Mesothelial cell of epicardium (in vitro differentiated cells): ENCODE data around the gene APBA1. TPM values are rescaled to one million over a fixed set of nuclear protein-coding genes. Genes with fewer than 3 reads are reported as not detected.

Experiments used
- DNase-seq, 2 experiments: peaks; one replicate each; pipeline ENCODE4 v3.0.0; 2021; ENCODE audit warnings: low spot score in 2 of 2; ENCODE audit not compliant: unreplicated experiment in 2 of 2
- H3K27ac Mint-ChIP-seq: 2 replicates; pipeline ENCODE4 v1.8.0; 2021; ENCODE audit warnings: mixed read lengths
- H3K27me3 Mint-ChIP-seq: 2 replicates; pipeline ENCODE4 v1.8.0; 2021; ENCODE audit warnings: low read depth, mixed read lengths
- H3K36me3 Mint-ChIP-seq: 2 replicates; pipeline ENCODE4 v1.8.0; 2021; ENCODE audit warnings: mixed read lengths
- H3K4me1 Mint-ChIP-seq: 2 replicates; pipeline ENCODE4 v1.8.0; 2021; ENCODE audit warnings: mixed read lengths
- H3K4me3 Mint-ChIP-seq: 2 replicates; pipeline ENCODE4 v1.8.0; 2021; ENCODE audit warnings: mild to moderate bottlenecking, moderate library complexity, mixed read lengths
- H3K9me3 Mint-ChIP-seq: 2 replicates; pipeline ENCODE4 v1.8.0; 2021; ENCODE audit warnings: mixed read lengths
- total RNA-seq: library from RNA; stranded (reverse); gene quantifications from 3 replicates; pipeline ENCODE4 v1.2.1, GENCODE V29; 2021
- TF ChIP-seq, protein P1 (sequence below): fragments of 200-600 bp; sonication (generic); IDR thresholded peaks from one replicate; pipeline ENCODE4 v1.5.0; 2021; ENCODE audit warnings: antibody characterized with exemption; ENCODE audit not compliant: unreplicated experiment

Gene APBA1
- total RNA-seq, 1 donor from 2014 or later, result 18.4 TPM

DNA sequence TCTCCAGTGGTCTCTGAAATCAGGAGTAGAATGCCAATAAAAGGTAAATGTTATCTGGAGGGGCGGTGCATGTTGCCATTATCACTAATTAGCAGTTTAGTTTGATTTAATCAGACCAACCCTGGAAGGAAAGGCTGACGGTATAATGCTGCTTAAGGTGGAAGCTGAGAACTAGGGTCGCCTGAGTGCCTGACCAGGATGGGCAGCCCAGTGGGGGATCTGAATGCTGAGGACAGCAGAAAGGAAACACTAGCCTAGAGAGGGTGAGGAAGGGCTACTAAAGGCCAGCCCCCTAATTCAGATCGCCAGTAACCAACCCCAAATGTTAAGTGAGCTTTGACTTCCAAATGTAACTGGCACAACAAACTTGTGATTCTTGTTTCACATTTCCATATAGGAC is 172.2 kb downstream of the APBA1 start:
- H3K9me3 Mint-ChIP-seq, result no peaks in the 10 kb centered on the region
- TF ChIP-seq, protein P1, sequence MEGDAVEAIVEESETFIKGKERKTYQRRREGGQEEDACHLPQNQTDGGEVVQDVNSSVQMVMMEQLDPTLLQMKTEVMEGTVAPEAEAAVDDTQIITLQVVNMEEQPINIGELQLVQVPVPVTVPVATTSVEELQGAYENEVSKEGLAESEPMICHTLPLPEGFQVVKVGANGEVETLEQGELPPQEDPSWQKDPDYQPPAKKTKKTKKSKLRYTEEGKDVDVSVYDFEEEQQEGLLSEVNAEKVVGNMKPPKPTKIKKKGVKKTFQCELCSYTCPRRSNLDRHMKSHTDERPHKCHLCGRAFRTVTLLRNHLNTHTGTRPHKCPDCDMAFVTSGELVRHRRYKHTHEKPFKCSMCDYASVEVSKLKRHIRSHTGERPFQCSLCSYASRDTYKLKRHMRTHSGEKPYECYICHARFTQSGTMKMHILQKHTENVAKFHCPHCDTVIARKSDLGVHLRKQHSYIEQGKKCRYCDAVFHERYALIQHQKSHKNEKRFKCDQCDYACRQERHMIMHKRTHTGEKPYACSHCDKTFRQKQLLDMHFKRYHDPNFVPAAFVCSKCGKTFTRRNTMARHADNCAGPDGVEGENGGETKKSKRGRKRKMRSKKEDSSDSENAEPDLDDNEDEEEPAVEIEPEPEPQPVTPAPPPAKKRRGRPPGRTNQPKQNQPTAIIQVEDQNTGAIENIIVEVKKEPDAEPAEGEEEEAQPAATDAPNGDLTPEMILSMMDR, result no peak
- H3K4me3 Mint-ChIP-seq, result no peak overlapping the region
- H3K4me1 Mint-ChIP-seq, result peaks cover 4% of the 10 kb centered on the region
- H3K36me3 Mint-ChIP-seq, result no peaks in the 10 kb centered on the region
- no peaks in the 10 kb centered on the region for H3K27me3 Mint-ChIP-seq
- no peak for DNase-seq
- no peak overlapping the region for H3K27ac Mint-ChIP-seq

DNA sequence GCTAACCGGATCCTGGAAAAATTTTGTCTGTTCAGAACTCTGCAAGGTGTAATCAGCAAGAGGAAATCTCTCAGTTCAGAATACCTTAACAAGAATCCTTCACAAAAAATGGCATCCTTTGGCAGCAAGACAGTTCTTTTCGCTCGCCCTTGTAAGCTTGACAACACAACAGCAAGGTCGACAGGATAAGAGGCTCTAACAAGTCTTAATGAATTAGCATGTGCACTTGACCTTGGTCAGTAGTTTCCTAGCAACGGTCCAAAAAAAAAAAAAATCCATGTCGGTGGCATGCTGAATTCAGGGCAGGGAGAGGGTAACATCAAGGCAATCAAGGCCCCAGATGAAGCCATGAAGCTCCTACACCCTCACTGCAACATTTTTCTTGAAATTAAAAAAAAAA is 172.8 kb downstream of the APBA1 start:
- Mint-ChIP-seq H3K27me3 (no peaks in the 10 kb centered on the region), H3K9me3 (no peaks in the 10 kb centered on the region), H3K36me3 (no peaks in the 10 kb centered on the region), H3K27ac (no peak overlapping the region), H3K4me3 (no peak overlapping the region), H3K4me1 (peaks cover 4% of the 10 kb centered on the region)
- DNase-seq, result no peak
- TF ChIP-seq, protein P1, result no peak

DNA sequence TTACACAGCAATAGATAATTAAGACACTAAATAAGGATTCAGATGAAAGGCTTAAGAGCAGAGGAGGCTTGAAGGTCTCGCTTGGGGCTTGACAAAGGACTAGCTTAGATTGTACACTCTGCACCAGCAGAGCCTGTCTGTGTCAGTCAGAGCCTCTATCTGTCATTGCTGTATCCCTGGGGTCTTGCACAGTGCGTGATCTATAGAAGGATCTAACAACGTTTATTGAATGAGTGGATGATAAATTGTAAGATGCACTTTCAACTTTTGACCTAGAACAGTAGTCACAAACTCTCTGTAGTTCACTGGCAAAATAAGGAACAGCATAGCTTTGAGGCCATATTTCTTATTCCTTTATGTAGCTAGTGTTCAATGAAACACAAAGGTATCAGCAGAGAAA is 173.7 kb downstream of the APBA1 start:
- H3K27me3 Mint-ChIP-seq, result no peaks in the 10 kb centered on the region
- no peak overlapping the region for H3K4me3 Mint-ChIP-seq
- peaks cover 9% of the 10 kb centered on the region for H3K4me1 Mint-ChIP-seq
- TF ChIP-seq, protein P1, result no peak
- no peaks in the 10 kb centered on the region for H3K36me3 Mint-ChIP-seq
- DNase-seq, result no peak
- no peaks in the 10 kb centered on the region for H3K9me3 Mint-ChIP-seq
- no peak overlapping the region for H3K27ac Mint-ChIP-seq

DNA sequence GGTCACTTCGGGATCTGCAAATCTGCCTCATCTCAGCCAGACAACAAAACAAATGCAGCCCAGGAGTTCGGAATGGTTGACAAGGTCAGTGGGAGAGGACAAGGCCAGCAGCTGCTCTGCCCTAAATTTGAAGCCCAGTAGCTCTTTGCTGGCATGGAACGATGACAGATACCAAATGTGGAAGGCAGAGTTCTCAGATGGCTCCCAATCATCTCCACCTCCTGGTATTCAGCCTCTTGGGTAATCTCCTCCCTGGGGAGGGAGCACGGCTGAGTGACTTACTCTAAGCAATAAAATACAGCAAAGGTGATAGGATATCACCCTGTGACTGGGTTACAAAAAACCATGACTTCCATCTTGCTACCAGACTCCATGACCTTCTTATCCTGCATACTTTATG is 174.4 kb downstream of the APBA1 start:
- Mint-ChIP-seq H3K4me1 (peaks cover 11% of the 10 kb centered on the region), H3K27ac (no peak overlapping the region)

DNA sequence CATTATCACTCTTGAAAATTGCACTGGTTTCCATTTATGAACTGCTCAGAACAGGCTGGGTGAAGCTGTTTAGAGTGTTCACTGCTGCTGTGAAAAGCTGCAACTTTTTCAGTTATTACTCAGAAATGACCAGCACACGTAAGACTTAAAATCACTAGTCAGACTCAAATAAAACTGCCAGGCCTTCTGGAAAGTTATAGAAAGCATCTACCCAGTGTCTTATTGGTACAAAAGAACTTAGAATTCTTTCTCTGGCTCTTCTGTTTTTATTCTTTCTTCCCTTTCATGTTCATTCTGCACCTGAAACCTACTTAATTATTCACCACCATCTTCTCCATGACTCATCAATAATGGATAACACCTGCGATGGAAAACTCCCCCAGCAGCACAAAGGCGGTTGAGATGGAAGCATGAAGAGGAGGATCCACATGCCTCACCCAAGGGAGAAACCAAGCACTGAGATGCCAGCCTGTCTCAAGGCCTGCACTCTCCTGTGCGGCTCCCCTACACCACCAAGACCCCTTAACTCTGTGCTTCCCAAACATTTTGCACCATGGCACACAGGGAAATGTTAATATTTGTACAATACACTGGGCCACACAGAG is 175.2 kb downstream of the APBA1 start:
- TF ChIP-seq, protein P1, result no peak
- H3K27ac Mint-ChIP-seq, result no peak overlapping the region
- DNase-seq, result no peak
- no peaks in the 10 kb centered on the region for H3K27me3 Mint-ChIP-seq
- H3K4me3 Mint-ChIP-seq, result no peak overlapping the region
- no peaks in the 10 kb centered on the region for H3K9me3 Mint-ChIP-seq
- H3K36me3 Mint-ChIP-seq, result no peaks in the 10 kb centered on the region
- peaks cover 9% of the 10 kb centered on the region for H3K4me1 Mint-ChIP-seq

More for the DNA sequence above, 174.4 kb downstream of the APBA1 start:
- H3K36me3 Mint-ChIP-seq, result no peaks in the 10 kb centered on the region
- H3K27me3 Mint-ChIP-seq, result no peaks in the 10 kb centered on the region
- TF ChIP-seq, protein P1, result no peak
- DNase-seq, result no peak
- no peak overlapping the region for H3K4me3 Mint-ChIP-seq
- no peaks in the 10 kb centered on the region for H3K9me3 Mint-ChIP-seq

DNA sequence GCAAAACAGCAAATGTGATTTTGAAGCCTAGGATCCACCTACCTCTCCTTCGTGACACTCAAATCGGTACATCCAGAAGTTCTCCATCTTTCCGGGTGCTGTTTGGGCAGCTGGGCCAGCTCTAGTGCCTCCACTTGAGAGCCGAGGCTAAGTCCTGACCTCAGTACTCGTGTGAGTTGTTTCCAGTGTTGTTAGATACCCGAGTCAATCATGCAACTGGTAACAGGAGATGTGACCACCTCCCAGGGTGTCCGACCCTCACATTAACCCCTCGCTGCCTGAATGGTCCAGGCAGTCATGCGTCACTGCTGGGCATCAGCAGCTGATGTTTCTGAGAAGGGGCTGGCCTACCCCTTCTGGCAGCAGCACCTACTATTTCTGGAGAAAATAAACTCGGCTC is 176.9 kb downstream of the APBA1 start:
- TF ChIP-seq, protein P1, result no peak
- H3K27me3 Mint-ChIP-seq, result no peaks in the 10 kb centered on the region
- H3K4me1 Mint-ChIP-seq, result peaks cover 7% of the 10 kb centered on the region
- H3K27ac Mint-ChIP-seq, result no peak overlapping the region
- no peak for DNase-seq
- no peak overlapping the region for H3K4me3 Mint-ChIP-seq
- no peaks in the 10 kb centered on the region for H3K9me3 Mint-ChIP-seq
- H3K36me3 Mint-ChIP-seq, result no peaks in the 10 kb centered on the region
